HG02678 (cell line): ENCODE results near the gene ZNF827.
A peak's percentile ranks its signal among the peaks of the same experiment; 100 is the strongest.

Source experiments
- ATAC-seq: cut with Tn5 transposase; IDR thresholded peaks from one replicate; pipeline ENCODE4 v1.9.1; 2021; ENCODE audit warnings: mild to moderate bottlenecking, moderate library complexity; ENCODE audit not compliant: unreplicated experiment

ZNF827 gene

GRCh38 chr4:145722561-145722960 is 216.1 kb downstream of the ZNF827 start:
- ATAC-seq = no peak

- peak; percentile 29 for ATAC-seq
Observed at GRCh38 chr4:145720656-145721055, 218.0 kb downstream of the ZNF827 start.

GRCh38 chr4:145719752-145720624 is 218.6 kb downstream of the ZNF827 start:
- peak; percentile 80 for ATAC-seq

GRCh38 chr4:145716661-145717200 is 221.9 kb downstream of the ZNF827 start:
- ATAC-seq = no peak

GRCh38 chr4:145716200-145716599 is 222.4 kb downstream of the ZNF827 start:
- no peak for ATAC-seq

GRCh38 chr4:145709843-145710242 is 228.8 kb downstream of the ZNF827 start:
- no peak for ATAC-seq

GRCh38 chr4:145709336-145709735 is 229.3 kb downstream of the ZNF827 start:
- ATAC-seq = no peak
